ENCODE results near the gene GAPT. TPM values are rescaled to one million over a fixed set of nuclear protein-coding genes. Genes with fewer than 3 reads are reported as not detected.

Gene GAPT
- total RNA-seq, 1 experiment from 2014 or later, result not detected

DNA sequence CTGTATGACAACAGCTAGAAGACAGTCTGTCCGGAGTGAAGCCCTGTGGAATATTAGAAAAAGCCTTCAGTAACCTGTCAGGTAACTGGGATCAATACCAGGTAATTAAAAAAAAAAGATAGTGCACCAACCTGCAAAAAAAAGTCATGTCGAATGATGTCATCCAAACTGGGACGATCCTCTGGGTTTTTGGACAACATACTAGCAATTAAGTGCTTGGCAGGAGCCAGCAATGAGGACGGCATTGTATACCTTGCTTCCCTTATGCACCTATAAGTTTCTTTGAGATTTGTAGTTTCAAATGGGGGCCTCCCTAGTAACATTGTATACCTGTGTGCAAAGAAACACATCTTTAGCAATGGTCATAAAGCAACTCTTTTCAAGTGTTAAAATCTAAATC is 34.2 kb upstream of the GAPT start:
- H3K9me2 ChIP-seq (replicated peaks; ENCODE audit: low read length), result no peaks in the 10 kb centered on the region
- H3K9ac ChIP-seq (ENCODE audit: low read length), result peak overlapping the region; percentile 95; the same call in 1 of the 2 replicates
- H3F3A ChIP-seq (ENCODE audit: low read length, unreplicated experiment), result peaks cover 6% of the 10 kb centered on the region
- DNase-seq (no peak), ATAC-seq (no peak)
- ChIA-PET CTCF (no interaction called here), POLR2A (ENCODE audit: unreplicated experiment) (no interaction called here)
- peaks cover 70% of the 10 kb centered on the region for H4K20me1 ChIP-seq (ENCODE audit: low read length)
- peaks cover 59% of the 10 kb centered on the region for H3K79me2 ChIP-seq (ENCODE audit: low read length)
- intact Hi-C loops (cut with micrococcal nuclease), result loop anchor here (5.0 kb wide), 1 partner anchor 140 kb away; no protein-coding TSS in a partner anchor
- peaks cover 61% of the 10 kb centered on the region for H3K36me3 ChIP-seq (ENCODE audit: low read depth, low read length)
- TF ChIP-seq EZH2 (IDR thresholded peaks at IDR 0.05; ENCODE audit: low read length, unreplicated experiment) (no peak), EZH2phosphoT487 (IDR thresholded peaks at IDR 0.05; ENCODE audit: borderline replicate concordance, low read length) (no peak), CTCF (conservative IDR thresholded peaks at IDR 0.05; ENCODE audit: low read depth, low read length) (no peak)
- H3K4me2 ChIP-seq (ENCODE audit: low read length), result peak overlapping the region; percentile 91
- no TSS peak for BruUV-seq (replicated peaks)
- no peaks in the 10 kb centered on the region for H3K27me3 ChIP-seq (ENCODE audit: low read length)
- no peaks in the 10 kb centered on the region for H3K9me3 ChIP-seq (ENCODE audit: low read length)
- no peak overlapping the region for H3K27ac ChIP-seq (ENCODE audit: low read length)
- H3K4me1 ChIP-seq (ENCODE audit: insufficient read depth, low read length), result peaks cover 41% of the 10 kb centered on the region
- peak overlapping the region; percentile 99 for H3K4me3 ChIP-seq (ENCODE audit: low read length)
- no peak overlapping the region for H2AFZ ChIP-seq (ENCODE audit: low read length)

GRCh38 chr5:58458141-58458742 is 33.0 kb upstream of the GAPT start:
- DNase-seq, result no peak
- no TSS peak for BruUV-seq (replicated peaks)
- TF ChIP-seq EZH2 (IDR thresholded peaks at IDR 0.05; ENCODE audit: low read length, unreplicated experiment) (no peak), EZH2phosphoT487 (IDR thresholded peaks at IDR 0.05; ENCODE audit: borderline replicate concordance, low read length) (no peak), CTCF (conservative IDR thresholded peaks at IDR 0.05; ENCODE audit: low read depth, low read length) (no peak)
- POLR2A ChIA-PET (ENCODE audit: unreplicated experiment), result interaction anchor here (0.6 kb wide), 1 partner anchor 274 kb away, joined by 4 read pairs; no protein-coding TSS in a partner anchor
- Histone ChIP-seq H3K4me3 (ENCODE audit: low read length) (peak overlapping the region; percentile 99), H3K27ac (ENCODE audit: low read length) (peak overlapping the region; percentile 84; the same call in 1 of the 2 replicates), H3F3A (ENCODE audit: low read length, unreplicated experiment) (peaks cover 3% of the 10 kb centered on the region), H3K36me3 (ENCODE audit: low read depth, low read length) (peaks cover 57% of the 10 kb centered on the region), H2AFZ (ENCODE audit: low read length) (no peak overlapping the region), H3K27me3 (ENCODE audit: low read length) (no peaks in the 10 kb centered on the region), H3K9me3 (ENCODE audit: low read length) (no peaks in the 10 kb centered on the region), H3K79me2 (ENCODE audit: low read length) (peaks cover 59% of the 10 kb centered on the region), H3K9me2 (replicated peaks; ENCODE audit: low read length) (no peaks in the 10 kb centered on the region), H4K20me1 (ENCODE audit: low read length) (peaks cover 65% of the 10 kb centered on the region), H3K4me1 (ENCODE audit: insufficient read depth, low read length) (peaks cover 46% of the 10 kb centered on the region), H3K4me2 (ENCODE audit: low read length) (peak overlapping the region; percentile 91), H3K9ac (ENCODE audit: low read length) (peak overlapping the region; percentile 95)
- intact Hi-C loops (cut with micrococcal nuclease), result loop anchor here (2.0 to 5.0 kb wide), 2 partner anchors 141 to 323 kb away; no protein-coding TSS in a partner anchor
- no peak for ATAC-seq
- CTCF ChIA-PET, result interaction anchor here (0.7 to 0.9 kb wide), 2 partner anchors 275 to 679 kb away, joined by 3 to 4 read pairs; no protein-coding TSS in a partner anchor

- no peak for TF ChIP-seq CTCF (conservative IDR thresholded peaks at IDR 0.05; ENCODE audit: low read depth, low read length)
- TF ChIP-seq EZH2phosphoT487 (IDR thresholded peaks at IDR 0.05; ENCODE audit: borderline replicate concordance, low read length), result no peak
- no peak for TF ChIP-seq EZH2 (IDR thresholded peaks at IDR 0.05; ENCODE audit: low read length, unreplicated experiment)
- peaks cover 46% of the 10 kb centered on the region for H3K4me1 ChIP-seq (ENCODE audit: insufficient read depth, low read length)
- H3F3A ChIP-seq (ENCODE audit: low read length, unreplicated experiment), result no peaks in the 10 kb centered on the region
- peak overlapping the region; percentile 84 for H3K27ac ChIP-seq (ENCODE audit: low read length)
- H3K27me3 ChIP-seq (ENCODE audit: low read length), result no peaks in the 10 kb centered on the region
- H2AFZ ChIP-seq (ENCODE audit: low read length), result no peak overlapping the region
- BruUV-seq (replicated peaks), result TSS peak; percentile 41
- no peaks in the 10 kb centered on the region for H3K9me2 ChIP-seq (replicated peaks; ENCODE audit: low read length)
- peak overlapping the region; percentile 91 for H3K4me2 ChIP-seq (ENCODE audit: low read length)
- ChIA-PET CTCF (interaction anchor here (0.7 to 0.9 kb wide), 2 partner anchors 275 to 679 kb away, joined by 3 to 4 read pairs; no protein-coding TSS in a partner anchor), POLR2A (ENCODE audit: unreplicated experiment) (interaction anchor here (0.6 to 0.7 kb wide), 3 partner anchors 275 to 808 kb away, joined by 3 to 5 read pairs (median 4); no protein-coding TSS in a partner anchor)
- no peaks in the 10 kb centered on the region for H3K9me3 ChIP-seq (ENCODE audit: low read length)
- peaks cover 60% of the 10 kb centered on the region for H4K20me1 ChIP-seq (ENCODE audit: low read length)
- DNase-seq, result peak; percentile 55
- H3K36me3 ChIP-seq (ENCODE audit: low read depth, low read length), result peaks cover 52% of the 10 kb centered on the region
- H3K4me3 ChIP-seq (ENCODE audit: low read length), result peak overlapping the region; percentile 99
- no peak for ATAC-seq
- intact Hi-C loops (cut with micrococcal nuclease), result loop anchor here (2.0 to 5.0 kb wide), 2 partner anchors 141 to 324 kb away; no protein-coding TSS in a partner anchor
- peak overlapping the region; percentile 95 for H3K9ac ChIP-seq (ENCODE audit: low read length)
- H3K79me2 ChIP-seq (ENCODE audit: low read length), result peaks cover 59% of the 10 kb centered on the region
Measured at GRCh38 chr5:58458743-58459145, 32.5 kb upstream of the GAPT start.
